ENCODE data around the gene BAG2. TPM values are rescaled to one million over a fixed set of nuclear protein-coding genes. Genes with fewer than 3 reads are reported as not detected.

Gene BAG2
- polyA plus RNA-seq, 2 of the 4 experiments (the other 2 are of a cell fraction): 9.5 to 13.9 TPM

DNA sequence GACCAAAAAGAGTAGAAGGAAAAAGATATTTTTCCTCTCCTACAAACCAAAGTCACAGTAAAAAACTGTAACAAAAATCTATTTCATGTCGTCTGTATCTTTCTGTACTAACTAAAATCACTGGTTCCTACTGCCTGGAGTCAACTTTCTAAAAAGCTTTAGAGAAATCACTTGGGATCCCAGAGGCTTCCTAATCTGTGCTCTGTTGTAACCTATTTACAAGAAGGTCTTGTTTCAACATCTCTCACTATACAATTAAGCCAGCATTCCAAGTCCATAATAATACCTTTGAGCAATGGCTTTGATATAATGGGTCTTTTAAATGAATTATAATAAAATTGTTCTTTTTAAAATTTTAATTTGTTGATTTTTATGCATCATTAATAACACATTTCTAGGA is 29.6 kb downstream of the BAG2 start (continued):
- TF ChIP-seq FOSB (CRISPR knock-in tag; IDR thresholded peaks at IDR 0.05): no peak
- no peak for TF ChIP-seq POLR2AphosphoS2 (conservative IDR thresholded peaks at IDR 0.05; ENCODE audit: low read length)
- TF ChIP-seq MYC (IDR thresholded peaks at IDR 0.05; ENCODE audit: borderline replicate concordance, low read length): no peak
- no peak for TF ChIP-seq RAD21 (conservative IDR thresholded peaks at IDR 0.05 in 1 of 2, IDR thresholded peaks at IDR 0.05 in 1 of 2)
- TF ChIP-seq, protein P1, sequence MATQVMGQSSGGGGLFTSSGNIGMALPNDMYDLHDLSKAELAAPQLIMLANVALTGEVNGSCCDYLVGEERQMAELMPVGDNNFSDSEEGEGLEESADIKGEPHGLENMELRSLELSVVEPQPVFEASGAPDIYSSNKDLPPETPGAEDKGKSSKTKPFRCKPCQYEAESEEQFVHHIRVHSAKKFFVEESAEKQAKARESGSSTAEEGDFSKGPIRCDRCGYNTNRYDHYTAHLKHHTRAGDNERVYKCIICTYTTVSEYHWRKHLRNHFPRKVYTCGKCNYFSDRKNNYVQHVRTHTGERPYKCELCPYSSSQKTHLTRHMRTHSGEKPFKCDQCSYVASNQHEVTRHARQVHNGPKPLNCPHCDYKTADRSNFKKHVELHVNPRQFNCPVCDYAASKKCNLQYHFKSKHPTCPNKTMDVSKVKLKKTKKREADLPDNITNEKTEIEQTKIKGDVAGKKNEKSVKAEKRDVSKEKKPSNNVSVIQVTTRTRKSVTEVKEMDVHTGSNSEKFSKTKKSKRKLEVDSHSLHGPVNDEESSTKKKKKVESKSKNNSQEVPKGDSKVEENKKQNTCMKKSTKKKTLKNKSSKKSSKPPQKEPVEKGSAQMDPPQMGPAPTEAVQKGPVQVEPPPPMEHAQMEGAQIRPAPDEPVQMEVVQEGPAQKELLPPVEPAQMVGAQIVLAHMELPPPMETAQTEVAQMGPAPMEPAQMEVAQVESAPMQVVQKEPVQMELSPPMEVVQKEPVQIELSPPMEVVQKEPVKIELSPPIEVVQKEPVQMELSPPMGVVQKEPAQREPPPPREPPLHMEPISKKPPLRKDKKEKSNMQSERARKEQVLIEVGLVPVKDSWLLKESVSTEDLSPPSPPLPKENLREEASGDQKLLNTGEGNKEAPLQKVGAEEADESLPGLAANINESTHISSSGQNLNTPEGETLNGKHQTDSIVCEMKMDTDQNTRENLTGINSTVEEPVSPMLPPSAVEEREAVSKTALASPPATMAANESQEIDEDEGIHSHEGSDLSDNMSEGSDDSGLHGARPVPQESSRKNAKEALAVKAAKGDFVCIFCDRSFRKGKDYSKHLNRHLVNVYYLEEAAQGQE (IDR thresholded peaks at IDR 0.05): no peak
- TF ChIP-seq, protein P2, sequence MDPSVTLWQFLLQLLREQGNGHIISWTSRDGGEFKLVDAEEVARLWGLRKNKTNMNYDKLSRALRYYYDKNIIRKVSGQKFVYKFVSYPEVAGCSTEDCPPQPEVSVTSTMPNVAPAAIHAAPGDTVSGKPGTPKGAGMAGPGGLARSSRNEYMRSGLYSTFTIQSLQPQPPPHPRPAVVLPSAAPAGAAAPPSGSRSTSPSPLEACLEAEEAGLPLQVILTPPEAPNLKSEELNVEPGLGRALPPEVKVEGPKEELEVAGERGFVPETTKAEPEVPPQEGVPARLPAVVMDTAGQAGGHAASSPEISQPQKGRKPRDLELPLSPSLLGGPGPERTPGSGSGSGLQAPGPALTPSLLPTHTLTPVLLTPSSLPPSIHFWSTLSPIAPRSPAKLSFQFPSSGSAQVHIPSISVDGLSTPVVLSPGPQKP (IDR thresholded peaks at IDR 0.05; ENCODE audit: low read depth, low read length): no peak

DNA sequence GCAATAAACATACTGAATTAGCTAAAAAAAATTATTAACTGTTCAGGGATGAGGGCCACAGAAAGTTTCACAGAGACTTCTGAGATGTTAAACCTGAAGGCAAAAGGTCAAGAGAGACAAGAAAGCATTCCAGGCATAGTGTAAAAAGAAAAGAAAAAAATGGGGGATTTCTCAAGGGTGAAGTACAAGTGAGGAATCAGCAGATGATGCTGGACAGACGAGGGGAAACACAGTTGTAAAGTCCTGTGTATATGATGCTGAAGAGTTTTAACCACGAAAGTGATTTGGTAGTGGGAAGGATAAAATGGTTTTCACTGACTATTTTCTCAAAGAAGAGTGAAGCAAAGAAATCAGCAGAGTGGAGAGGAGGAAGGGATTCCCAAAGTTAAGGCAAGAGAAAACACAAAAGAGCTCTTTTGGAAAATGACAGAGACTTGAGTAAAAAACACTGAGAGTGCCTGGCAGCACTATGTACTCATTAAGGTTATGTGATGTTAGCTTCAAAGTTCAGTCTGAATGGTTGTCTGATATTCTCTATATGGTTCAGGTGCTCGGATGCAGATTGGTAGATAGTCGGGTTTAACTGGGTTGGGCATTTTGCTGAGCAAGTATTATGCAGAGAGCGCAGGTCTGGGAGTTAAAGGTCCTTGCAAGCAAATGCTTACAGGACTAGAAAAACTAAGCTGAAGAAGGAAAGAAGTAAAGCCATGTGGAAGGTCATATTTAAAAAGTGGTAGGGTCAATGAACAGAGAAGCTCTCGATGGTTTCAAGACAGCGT is 33.6 kb downstream of the BAG2 start:
- ChIA-PET CTCF (interaction anchor here (0.9 kb wide), 1 partner anchor 9 kb away, joined by 4 read pairs; no protein-coding TSS in a partner anchor), POLR2A (no interaction called here)
- H3K9me3 ChIP-seq: no peaks in the 10 kb centered on the region
- ATAC-seq (no peak), DNase-seq (ENCODE audit: low read depth in 1 of 2, low spot score in 1 of 2) (no peak), FAIRE-seq (no peak)
- no peak overlapping the region for H3K4me3 ChIP-seq
- peaks cover 12% of the 10 kb centered on the region; the same call in 2 of the 3 replicates for H3K4me1 ChIP-seq
- peak; percentile 2 for TF ChIP-seq MAFK (IDR thresholded peaks at IDR 0.05; ENCODE audit: partially characterized antibody)
- no peak for TF ChIP-seq KDM1A (IDR thresholded peaks at IDR 0.05; ENCODE audit: low read depth)
- 84% methylated on average over 7 of the region's 7 CpGs for WGBS (ENCODE audit: missing lambda C conversion rate)
- no peak overlapping the region for H3K4me2 ChIP-seq
- H3K27ac ChIP-seq: no peak overlapping the region

DNA sequence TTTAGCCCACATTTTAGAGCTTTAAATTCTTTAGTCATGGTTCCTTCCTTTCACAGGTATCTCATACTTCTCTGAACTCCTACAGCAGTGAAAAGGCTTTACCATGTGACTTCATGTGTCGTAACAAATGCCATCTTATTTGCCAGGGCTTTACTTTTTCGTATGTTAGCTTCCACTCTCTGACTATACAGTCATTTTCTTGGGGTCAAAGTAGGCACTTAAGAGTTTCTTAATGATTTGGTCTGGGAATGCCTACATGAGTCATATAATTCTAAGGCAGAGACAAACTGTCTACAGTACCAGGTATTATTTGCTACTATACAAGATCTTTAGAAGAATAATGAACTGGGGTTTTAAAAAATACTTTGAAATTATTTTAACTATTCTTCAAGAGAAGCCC is 35.0 kb downstream of the BAG2 start:
- DNase-seq (ENCODE audit: low read depth in 1 of 2, low spot score in 1 of 2) (peak in 1 of 2 experiments; percentile 18), ATAC-seq (peak in 1 of 2 experiments; percentile 20; a peak in 2 of 6 replicates), FAIRE-seq (no peak)
- no peak for TF ChIP-seq MAFK (IDR thresholded peaks at IDR 0.05; ENCODE audit: partially characterized antibody)
- TF ChIP-seq, protein P3, sequence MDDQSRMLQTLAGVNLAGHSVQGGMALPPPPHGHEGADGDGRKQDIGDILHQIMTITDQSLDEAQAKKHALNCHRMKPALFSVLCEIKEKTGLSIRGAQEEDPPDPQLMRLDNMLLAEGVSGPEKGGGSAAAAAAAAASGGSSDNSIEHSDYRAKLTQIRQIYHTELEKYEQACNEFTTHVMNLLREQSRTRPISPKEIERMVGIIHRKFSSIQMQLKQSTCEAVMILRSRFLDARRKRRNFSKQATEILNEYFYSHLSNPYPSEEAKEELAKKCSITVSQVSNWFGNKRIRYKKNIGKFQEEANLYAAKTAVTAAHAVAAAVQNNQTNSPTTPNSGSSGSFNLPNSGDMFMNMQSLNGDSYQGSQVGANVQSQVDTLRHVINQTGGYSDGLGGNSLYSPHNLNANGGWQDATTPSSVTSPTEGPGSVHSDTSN (IDR thresholded peaks at IDR 0.05): no peak
- TF ChIP-seq, protein P4, sequence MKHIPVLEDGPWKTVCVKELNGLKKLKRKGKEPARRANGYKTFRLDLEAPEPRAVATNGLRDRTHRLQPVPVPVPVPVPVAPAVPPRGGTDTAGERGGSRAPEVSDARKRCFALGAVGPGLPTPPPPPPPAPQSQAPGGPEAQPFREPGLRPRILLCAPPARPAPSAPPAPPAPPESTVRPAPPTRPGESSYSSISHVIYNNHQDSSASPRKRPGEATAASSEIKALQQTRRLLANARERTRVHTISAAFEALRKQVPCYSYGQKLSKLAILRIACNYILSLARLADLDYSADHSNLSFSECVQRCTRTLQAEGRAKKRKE (CRISPR knock-in tag; IDR thresholded peaks at IDR 0.05; ENCODE audit: low read depth): no peak
- no peak for TF ChIP-seq SREBF2 (IDR thresholded peaks at IDR 0.05)
- TF ChIP-seq CHD4 (IDR thresholded peaks at IDR 0.05; ENCODE audit: borderline replicate concordance): no peak
- TF ChIP-seq TFCP2L1 (CRISPR knock-in tag; IDR thresholded peaks at IDR 0.05): no peak
- no peak for TF ChIP-seq TP53 (CRISPR knock-in tag; IDR thresholded peaks at IDR 0.05)
- no peak for TF ChIP-seq JUN (IDR thresholded peaks at IDR 0.05)
- no peak for TF ChIP-seq MAZ (IDR thresholded peaks at IDR 0.05; ENCODE audit: borderline replicate concordance, low read depth, low read length)
- TF ChIP-seq HOXB5 (CRISPR knock-in tag; IDR thresholded peaks at IDR 0.05): no peak
- WGBS (ENCODE audit: missing lambda C conversion rate): 66% methylated on average over 2 of the region's 2 CpGs
- no peak overlapping the region for H3K4me3 ChIP-seq
- ChIA-PET POLR2A (no interaction called here), CTCF (interaction anchor here (1.2 kb wide), 1 partner anchor 17 kb away, joined by 3 read pairs; no protein-coding TSS in a partner anchor)
- no peak overlapping the region for H3K27ac ChIP-seq
- peaks cover 12% of the 10 kb centered on the region; the same call in 2 of the 3 replicates for H3K4me1 ChIP-seq
- peak overlapping the region; percentile 28; the same call in 1 of the 3 replicates for H3K4me2 ChIP-seq
- H3K9me3 ChIP-seq: no peaks in the 10 kb centered on the region
